ENCODE data around the gene LRRC72.
"Not testable (repeated sequence)": the region's sequence is repeated elsewhere in the genome, so short reads cannot be mapped to it uniquely, and the experiment has no call there.

LRRC72 gene

GRCh38 chr7:16509829-16510228 lies 16.8 kb upstream of the LRRC72 start:
- no peak for DNase-seq (ENCODE audit: low read depth)

GRCh38 chr7:16511314-16511713 lies 15.3 kb upstream of the LRRC72 start:
- no peak for DNase-seq (ENCODE audit: low read depth)
- no peak for TF ChIP-seq CTCF (IDR thresholded peaks at IDR 0.05; ENCODE audit: insufficient read depth, low read depth, low read length, missing control alignments)
- no peak overlapping the region for H3K4me3 ChIP-seq (ENCODE audit: low read length)

More at GRCh38 chr7:16509829-16510228, 16.8 kb upstream of the LRRC72 start:
- TF ChIP-seq CTCF (IDR thresholded peaks at IDR 0.05; ENCODE audit: insufficient read depth, low read depth, low read length, missing control alignments): no peak
- H3K4me3 ChIP-seq (ENCODE audit: low read length): no peak overlapping the region

- DNase-seq (ENCODE audit: low read depth): no peak
- TF ChIP-seq CTCF (IDR thresholded peaks at IDR 0.05; ENCODE audit: insufficient read depth, low read depth, low read length, missing control alignments): no peak
- H3K4me3 ChIP-seq (ENCODE audit: low read length): no peak overlapping the region
Measured at GRCh38 chr7:16512097-16512496, 14.5 kb upstream of the LRRC72 start.

GRCh38 chr7:16514271-16514670 lies 12.4 kb upstream of the LRRC72 start:
- H3K4me3 ChIP-seq (ENCODE audit: low read length): no peak overlapping the region
- TF ChIP-seq CTCF (IDR thresholded peaks at IDR 0.05; ENCODE audit: insufficient read depth, low read depth, low read length, missing control alignments): no peak
- no peak for DNase-seq (ENCODE audit: low read depth)

GRCh38 chr7:16514729-16515128 lies 11.9 kb upstream of the LRRC72 start:
- no peak for TF ChIP-seq CTCF (IDR thresholded peaks at IDR 0.05; ENCODE audit: insufficient read depth, low read depth, low read length, missing control alignments)
- H3K4me3 ChIP-seq (ENCODE audit: low read length): no peak overlapping the region
- DNase-seq (ENCODE audit: low read depth): no peak

GRCh38 chr7:16515785-16516685 lies 10.6 kb upstream of the LRRC72 start:
- DNase-seq (ENCODE audit: low read depth): no peak

GRCh38 chr7:16519985-16520384 lies 6.6 kb upstream of the LRRC72 start:
- DNase-seq (ENCODE audit: low read depth); H3K4me3 ChIP-seq (ENCODE audit: low read length): not testable (repeated sequence)

More at GRCh38 chr7:16515785-16516685, 10.6 kb upstream of the LRRC72 start:
- TF ChIP-seq CTCF (IDR thresholded peaks at IDR 0.05; ENCODE audit: insufficient read depth, low read depth, low read length, missing control alignments): no peak
- no peak overlapping the region for H3K4me3 ChIP-seq (ENCODE audit: low read length)
